HG03159 (cell line): Measurements from ENCODE around the gene RIPK1.
"Not testable (repeated sequence)": the region's sequence is repeated elsewhere in the genome, so short reads cannot be mapped to it uniquely, and the experiment has no call there.

ENCODE experiments used
- ATAC-seq: cut with Tn5 transposase; IDR thresholded peaks from one replicate; pipeline ENCODE4 v1.9.1; 2021; ENCODE audit warnings: mild to moderate bottlenecking, moderate library complexity; ENCODE audit not compliant: unreplicated experiment

Gene RIPK1

DNA sequence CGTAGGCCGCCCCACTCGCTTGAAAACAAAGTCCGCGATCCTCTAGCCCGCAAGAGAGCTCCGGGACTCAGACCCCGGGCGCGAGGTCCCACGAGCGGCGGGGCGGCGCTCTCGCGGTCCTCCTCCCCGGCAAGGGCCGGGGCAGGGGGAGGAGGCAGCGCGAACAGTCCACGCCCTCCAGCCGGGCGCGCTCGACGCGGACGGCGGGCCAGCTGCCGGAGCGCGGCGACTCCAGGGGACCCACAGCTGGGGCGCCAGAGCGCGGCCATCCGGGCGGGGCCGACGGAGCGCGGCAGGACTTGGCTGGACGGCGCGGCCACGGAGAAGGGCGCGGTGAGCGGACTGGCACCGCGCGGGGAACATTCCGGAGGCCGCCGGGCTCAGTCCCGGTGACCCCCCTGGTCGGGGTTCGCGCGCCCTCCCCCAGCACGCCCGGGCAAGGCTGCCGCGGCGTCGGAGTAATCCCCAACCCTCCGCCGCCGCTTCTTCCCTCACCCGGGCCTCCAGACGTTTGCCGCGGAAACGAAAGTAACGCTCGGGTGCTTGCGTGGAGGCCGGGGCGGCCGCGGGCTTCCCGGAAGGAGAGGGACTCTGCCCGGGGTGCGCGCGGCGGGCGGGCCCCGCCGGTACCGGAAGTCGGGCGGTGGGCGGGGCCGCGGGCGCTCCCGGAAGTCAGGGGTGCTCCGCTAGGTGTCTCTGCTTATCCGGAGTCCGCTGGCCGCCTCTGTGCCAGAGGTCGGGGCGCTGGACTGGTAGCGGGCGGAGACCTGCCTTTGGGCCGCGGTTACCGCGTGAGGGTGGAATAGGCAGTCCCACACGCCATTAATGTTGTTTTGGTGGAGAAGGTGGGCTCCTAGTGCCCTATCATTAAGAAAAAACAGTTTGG is at the start of gene RIPK1:
RIPK1 (plus strand) TSS at position 166 of the 886 bp plus-strand sequence. CDS start 8,330 bp downstream, outside the sequence.
- ATAC-seq = peak; percentile 86

DNA sequence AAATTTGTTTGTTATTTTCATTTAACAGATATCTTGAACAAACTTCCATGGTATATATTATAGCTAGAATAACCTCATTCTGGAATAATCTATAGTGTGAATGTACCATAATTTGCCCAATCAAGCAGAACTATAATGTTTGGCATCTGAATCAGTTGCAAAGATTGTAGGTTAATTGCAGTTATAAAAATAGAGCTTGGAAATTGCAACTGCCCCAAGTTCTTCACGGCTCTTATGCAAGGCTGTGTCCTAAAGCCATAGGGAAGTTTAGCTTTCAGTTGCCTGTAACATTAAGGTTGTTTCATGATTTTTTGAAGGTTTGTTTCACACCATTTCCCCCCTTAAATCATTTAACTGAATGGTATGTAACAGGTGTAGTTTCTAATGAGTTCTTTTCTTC is 49.2 kb upstream of the RIPK1 start:
- ATAC-seq = no peak

- ATAC-seq = no peak
Observed at GRCh38 chr6:3019749-3020320, 48.5 kb upstream of the RIPK1 start.

GRCh38 chr6:3020976-3021598 is 47.2 kb upstream of the RIPK1 start:
- ATAC-seq = not testable (repeated sequence)

DNA sequence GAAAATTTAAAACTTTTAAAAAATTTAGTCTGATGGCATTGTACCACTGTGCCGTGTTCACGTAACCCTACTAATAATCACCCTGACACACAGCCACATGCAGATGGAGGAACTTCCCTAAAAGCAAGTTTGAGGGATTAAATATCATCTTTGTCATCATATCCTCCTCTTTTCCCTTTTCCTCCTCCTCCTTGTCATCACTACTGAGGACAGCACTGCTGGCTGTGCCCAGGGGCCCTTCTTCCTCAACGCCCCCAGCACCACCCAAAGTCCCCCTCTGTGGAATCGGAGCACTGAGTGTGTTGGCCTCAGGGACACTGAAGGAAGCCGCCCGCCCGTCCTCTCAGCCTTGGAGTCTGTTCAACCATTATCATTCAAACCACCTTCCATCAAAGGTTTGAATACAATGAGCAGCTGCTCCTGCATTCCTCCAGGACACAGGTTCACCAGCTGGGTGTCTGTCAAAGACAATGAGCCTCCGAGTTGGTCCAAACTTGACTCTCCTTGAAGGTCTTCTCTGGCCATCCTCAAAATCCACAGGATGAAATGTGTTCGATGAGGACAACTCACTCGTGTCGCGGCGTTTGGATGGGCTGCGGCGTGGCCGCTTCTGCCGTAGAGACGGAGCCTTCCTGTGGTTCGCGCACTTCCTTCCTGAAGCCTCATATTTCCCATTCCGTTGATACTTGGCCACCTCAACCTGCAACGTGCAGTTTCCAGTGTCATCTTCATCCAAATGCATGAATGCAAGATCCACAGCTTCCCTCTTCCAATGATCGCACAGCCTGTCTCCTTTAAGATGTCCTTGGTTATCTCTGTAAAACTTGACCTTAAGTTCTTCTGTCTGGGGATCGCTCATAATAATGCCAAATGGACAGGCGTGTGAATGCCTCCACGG is 45.3 kb upstream of the RIPK1 start:
- ATAC-seq = no peak

GRCh38 chr6:3023663-3024483 is 44.4 kb upstream of the RIPK1 start:
- ATAC-seq = peak; percentile 73

DNA sequence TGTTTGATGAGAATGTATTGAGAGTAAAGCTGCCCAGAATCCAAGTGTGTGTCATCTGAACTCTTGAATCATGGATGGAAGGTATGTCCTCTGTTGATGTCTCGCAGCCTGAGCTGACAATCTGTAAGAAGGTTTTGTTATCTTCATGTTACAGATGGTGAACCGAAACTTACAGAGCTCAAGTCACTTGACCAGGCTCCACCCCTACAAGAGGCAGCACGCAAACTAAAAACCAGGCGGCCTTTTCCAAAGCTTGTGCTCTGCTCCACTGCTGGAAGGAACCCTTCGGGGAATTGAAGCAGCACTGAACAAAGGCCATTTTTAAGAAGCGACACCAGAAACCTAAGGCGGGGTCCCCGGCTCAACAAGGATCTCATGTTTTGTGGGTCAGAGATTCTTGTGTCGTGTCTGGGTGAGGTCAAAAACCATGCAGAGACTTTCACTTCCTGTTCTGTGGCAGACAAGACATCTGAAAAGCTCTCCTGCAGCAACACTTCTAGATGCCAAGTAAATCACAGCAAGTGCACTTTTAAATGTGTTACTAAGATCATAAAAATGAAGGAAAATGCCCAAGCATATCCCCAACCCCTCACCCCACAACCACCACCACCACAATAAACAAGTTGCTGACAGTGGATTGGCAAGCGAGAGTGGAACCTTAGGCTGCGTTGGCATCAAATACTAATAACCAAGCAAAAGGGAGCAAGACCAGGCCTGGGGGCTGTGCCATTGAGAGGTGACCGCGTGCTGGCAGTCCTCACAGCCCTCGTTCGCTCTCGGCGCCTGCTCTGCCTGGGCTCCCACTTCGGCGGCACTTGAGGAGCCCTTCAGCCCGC is 41.3 kb upstream of the RIPK1 start:
- ATAC-seq = peak; percentile 83

GRCh38 chr6:3028156-3028555 is 40.1 kb upstream of the RIPK1 start:
- not testable (repeated sequence) for ATAC-seq

DNA sequence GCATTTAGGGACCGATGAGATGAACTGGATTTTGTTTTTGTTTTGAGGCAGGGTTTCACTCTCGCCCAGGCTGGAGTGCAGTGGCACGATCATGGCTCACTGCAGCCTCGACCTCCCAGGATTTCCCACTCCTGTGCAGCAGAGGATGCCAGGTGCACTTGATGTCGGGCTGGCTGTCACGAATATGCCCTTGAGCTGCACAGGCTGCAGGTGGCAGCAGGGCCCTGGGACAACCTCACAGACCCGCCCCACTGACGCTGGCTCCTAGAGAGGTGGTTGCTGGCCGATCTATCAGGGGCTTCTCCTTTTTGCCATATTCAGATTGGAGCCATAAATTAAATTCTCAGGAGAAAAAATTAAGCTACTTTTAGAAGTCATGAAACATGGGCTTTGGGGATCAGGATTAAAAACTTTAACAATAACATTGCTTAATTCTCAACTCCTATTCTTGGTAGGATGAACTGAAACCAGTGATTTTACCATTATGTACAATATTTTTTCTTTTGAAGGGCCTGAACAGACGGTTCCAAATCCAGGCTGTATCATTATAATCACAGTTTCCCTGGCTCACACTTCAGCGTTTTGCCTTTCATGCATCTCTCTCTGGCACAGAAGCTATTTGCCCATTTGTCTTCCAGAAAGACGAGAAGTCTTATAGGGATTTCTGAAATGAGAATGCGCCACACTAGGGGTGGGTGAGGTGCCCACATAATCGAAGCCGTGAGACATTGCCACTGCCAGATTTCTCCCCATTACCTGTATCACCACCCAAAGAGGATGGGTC is 36.2 kb upstream of the RIPK1 start:
- ATAC-seq = no peak

- no peak for ATAC-seq
Observed at GRCh38 chr6:3032986-3033385, 35.3 kb upstream of the RIPK1 start.

DNA sequence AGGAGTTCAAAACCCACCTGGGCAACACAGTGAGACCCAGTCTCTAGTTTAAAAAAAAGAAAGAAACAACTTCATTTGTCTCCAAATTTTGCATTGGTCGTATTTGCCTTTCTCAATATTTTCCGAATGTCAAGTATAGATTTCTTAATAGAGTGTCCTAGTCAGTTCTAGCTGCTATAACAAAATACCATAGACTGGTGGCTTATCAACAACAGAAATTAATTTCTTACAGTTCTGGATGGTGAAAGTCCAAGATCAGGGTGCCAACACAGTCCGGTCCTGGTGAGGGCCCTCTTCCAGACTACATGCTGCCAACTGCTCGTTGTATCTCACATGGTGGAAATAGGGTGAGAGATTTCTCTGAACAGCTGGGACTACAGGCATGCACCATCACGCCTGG is 34.6 kb upstream of the RIPK1 start:
- ATAC-seq = no peak

GRCh38 chr6:3035397-3035796 is 32.9 kb upstream of the RIPK1 start:
- ATAC-seq = no peak

- ATAC-seq = no peak
Observed at GRCh38 chr6:3036861-3037637, 31.2 kb upstream of the RIPK1 start.

DNA sequence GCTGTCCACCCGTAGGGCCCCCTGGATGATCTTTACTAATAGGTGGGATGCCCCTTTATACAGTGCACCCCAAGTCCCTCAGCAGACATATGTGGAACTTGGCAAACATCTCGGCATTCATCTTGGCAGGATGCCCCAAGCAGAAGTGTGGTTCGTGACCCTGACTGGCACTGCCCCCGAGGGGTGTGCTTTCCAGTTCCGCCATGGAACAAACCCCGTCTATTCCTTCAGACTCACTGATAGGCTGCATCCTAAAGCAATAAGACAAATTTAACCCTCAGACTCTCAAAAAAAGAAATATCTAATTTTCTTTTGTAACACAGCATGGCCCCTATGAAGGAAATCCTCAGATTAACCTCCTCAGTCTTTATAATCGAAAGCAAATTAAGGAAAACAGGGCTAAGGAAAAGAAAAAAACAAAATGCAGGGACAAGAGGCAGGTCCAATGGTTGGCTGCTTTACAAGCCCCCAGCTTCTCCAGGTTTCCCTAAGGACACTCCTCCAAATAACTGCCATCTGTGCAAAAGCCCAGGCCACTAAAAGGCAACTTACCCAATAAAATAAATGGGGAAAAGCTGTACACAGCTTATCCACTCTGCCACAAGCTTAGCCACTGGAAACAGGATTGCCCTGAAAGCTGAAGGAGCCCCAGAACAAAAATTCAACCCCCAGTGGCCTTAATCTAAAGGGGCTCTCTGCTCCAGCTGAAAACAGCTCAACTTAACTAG is 30.5 kb upstream of the RIPK1 start:
- ATAC-seq = no peak

DNA sequence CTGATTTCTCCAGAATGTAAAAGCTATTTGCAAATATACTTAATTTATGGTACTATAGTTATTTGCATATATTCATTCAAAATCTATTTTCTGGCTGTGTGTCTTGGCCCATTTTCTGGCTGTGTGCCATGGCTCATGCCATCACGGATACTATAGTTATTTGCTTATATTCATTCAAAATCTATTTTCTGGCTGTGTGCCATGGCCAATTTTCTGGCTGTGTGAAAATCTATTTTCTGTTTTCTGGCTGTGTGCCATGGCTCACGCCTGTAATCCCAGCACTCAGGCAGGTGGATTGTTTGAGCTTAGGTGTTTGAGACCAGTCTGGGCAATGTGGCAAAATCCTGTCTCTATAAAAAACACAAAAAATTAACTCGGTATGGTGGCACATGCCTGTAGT is 28.9 kb upstream of the RIPK1 start:
- ATAC-seq = no peak

GRCh38 chr6:3041147-3041546 is 27.1 kb upstream of the RIPK1 start:
- ATAC-seq = no peak

- no peak for ATAC-seq
Observed at GRCh38 chr6:3041606-3042005, 26.7 kb upstream of the RIPK1 start.
